ENCODE results near the gene UGT1A1.
"Not testable (repeated sequence)": the region's sequence is repeated elsewhere in the genome, so short reads cannot be mapped to it uniquely, and the experiment has no call there.

The UGT1A1 gene

DNA sequence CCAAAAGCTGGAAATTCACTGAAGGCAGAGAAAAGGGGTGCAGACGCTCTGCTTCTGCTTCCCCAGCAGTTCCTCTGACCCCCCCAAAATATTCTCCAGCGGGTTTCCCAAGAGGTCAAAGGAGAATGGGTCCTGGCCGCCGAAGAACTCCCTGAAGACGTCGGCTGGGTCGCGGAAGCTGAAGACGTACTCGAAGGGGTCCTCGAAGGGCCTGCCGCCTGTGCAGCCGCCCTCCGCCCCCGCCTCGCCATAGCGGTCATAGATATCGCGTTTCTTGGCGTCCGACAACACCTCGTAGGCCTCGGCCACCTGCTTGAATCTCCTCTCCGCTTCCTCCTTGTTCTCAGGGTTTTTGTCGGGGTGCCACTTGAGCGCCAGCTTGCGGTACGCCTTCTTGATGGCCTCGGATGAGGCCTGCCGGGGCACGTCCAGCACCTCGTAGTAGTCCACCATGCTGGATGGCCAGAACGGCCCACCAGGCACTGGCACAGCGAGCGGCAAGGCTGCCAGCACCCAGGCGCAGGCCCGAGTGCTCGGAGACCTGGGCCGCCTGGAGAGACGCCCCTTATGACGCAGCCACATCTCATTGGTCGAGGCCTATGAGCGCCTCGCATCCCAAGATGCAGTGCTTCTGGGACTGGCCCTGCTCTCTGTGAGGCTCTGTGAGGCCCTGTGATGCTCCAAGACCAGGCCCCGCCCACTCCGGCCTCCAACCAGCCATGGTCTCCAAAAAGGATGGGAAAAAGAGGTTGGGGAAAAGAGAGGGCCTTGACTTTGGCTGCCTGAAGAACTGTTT is 16.4 kb upstream of the UGT1A1 start:
- Histone ChIP-seq H3K36me3 (ENCODE audit: insufficient read depth, low read length) (no peaks in the 10 kb centered on the region), H2AFZ (ENCODE audit: low read length) (no peak overlapping the region), H3F3A (ENCODE audit: insufficient read depth, low read length) (no peaks in the 10 kb centered on the region), H3K27ac (ENCODE audit: low read depth, low read length, poor library complexity, severe bottlenecking) (no peak overlapping the region), H3K4me1 (ENCODE audit: insufficient read depth, low read length, severe bottlenecking) (no peaks in the 10 kb centered on the region), H3K9ac (ENCODE audit: low read length) (no peak overlapping the region), H4K20me1 (ENCODE audit: insufficient read depth, low read length) (no peaks in the 10 kb centered on the region), H3K9me2 (ENCODE audit: low read depth, low read length) (no peaks in the 10 kb centered on the region), H3K4me2 (ENCODE audit: low read length) (no peak overlapping the region), H3K4me3 (ENCODE audit: low read depth, low read length, poor library complexity, severe bottlenecking) (no peak overlapping the region), H3K27me3 (ENCODE audit: insufficient read depth, low read length) (no peaks in the 10 kb centered on the region), H3K9me3 (ENCODE audit: low read length) (no peaks in the 10 kb centered on the region), H3K79me2 (ENCODE audit: insufficient read depth, low read length) (no peaks in the 10 kb centered on the region)
- TF ChIP-seq, protein P1, sequence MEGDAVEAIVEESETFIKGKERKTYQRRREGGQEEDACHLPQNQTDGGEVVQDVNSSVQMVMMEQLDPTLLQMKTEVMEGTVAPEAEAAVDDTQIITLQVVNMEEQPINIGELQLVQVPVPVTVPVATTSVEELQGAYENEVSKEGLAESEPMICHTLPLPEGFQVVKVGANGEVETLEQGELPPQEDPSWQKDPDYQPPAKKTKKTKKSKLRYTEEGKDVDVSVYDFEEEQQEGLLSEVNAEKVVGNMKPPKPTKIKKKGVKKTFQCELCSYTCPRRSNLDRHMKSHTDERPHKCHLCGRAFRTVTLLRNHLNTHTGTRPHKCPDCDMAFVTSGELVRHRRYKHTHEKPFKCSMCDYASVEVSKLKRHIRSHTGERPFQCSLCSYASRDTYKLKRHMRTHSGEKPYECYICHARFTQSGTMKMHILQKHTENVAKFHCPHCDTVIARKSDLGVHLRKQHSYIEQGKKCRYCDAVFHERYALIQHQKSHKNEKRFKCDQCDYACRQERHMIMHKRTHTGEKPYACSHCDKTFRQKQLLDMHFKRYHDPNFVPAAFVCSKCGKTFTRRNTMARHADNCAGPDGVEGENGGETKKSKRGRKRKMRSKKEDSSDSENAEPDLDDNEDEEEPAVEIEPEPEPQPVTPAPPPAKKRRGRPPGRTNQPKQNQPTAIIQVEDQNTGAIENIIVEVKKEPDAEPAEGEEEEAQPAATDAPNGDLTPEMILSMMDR (IDR thresholded peaks at IDR 0.05; ENCODE audit: low read length), result no peak
- no peak for TF ChIP-seq EZH2 (IDR thresholded peaks at IDR 0.05; ENCODE audit: borderline replicate concordance, low read length)

DNA sequence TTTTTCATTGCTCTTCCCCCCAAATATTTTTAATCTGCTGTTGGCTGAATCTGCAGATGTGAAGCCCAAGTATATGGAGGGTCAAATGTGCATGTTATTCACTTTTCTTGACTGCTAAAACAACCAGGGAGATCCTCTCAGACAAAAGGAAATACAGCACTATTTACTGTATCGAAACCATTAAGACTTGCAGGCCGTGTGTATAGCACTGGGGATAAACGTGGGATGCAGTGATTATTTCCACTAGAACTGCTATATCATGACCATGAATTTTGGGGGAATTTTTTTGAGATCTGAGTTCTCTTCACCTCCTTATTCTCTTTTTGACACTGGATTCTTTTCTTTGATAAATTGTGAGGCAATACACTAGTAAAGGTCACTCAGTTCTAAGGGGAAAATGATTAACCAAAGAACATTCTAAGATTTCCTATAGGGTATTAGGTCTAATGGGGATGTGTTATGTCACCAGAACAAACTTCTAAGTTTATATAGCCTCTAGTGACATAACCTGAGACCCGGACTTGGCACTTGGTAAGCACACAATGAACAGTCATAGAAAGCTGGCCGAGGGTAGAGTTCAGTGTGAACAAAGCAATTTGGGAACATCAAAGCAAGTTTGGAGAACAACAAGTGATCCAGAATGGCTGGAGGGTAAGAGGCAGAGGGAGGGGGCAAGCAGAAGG is 14.9 kb upstream of the UGT1A1 start:
- H3K9me3 ChIP-seq (ENCODE audit: low read length), result no peaks in the 10 kb centered on the region
- TF ChIP-seq, protein P1 (IDR thresholded peaks at IDR 0.05; ENCODE audit: low read length), result no peak
- no peak for TF ChIP-seq EZH2 (IDR thresholded peaks at IDR 0.05; ENCODE audit: borderline replicate concordance, low read length)
- no peak overlapping the region for H3K27ac ChIP-seq (ENCODE audit: low read depth, low read length, poor library complexity, severe bottlenecking)
- no peaks in the 10 kb centered on the region for H3K79me2 ChIP-seq (ENCODE audit: insufficient read depth, low read length)
- no peaks in the 10 kb centered on the region for H4K20me1 ChIP-seq (ENCODE audit: insufficient read depth, low read length)
- H3K36me3 ChIP-seq (ENCODE audit: insufficient read depth, low read length), result no peaks in the 10 kb centered on the region
- H3K4me2 ChIP-seq (ENCODE audit: low read length), result no peak overlapping the region
- no peak overlapping the region for H3K9ac ChIP-seq (ENCODE audit: low read length)
- no peaks in the 10 kb centered on the region for H3K27me3 ChIP-seq (ENCODE audit: insufficient read depth, low read length)
- no peaks in the 10 kb centered on the region for H3F3A ChIP-seq (ENCODE audit: insufficient read depth, low read length)
- H3K4me1 ChIP-seq (ENCODE audit: insufficient read depth, low read length, severe bottlenecking), result no peaks in the 10 kb centered on the region
- no peak overlapping the region for H2AFZ ChIP-seq (ENCODE audit: low read length)
- H3K9me2 ChIP-seq (ENCODE audit: low read depth, low read length), result no peaks in the 10 kb centered on the region
- H3K4me3 ChIP-seq (ENCODE audit: low read depth, low read length, poor library complexity, severe bottlenecking), result no peak overlapping the region

DNA sequence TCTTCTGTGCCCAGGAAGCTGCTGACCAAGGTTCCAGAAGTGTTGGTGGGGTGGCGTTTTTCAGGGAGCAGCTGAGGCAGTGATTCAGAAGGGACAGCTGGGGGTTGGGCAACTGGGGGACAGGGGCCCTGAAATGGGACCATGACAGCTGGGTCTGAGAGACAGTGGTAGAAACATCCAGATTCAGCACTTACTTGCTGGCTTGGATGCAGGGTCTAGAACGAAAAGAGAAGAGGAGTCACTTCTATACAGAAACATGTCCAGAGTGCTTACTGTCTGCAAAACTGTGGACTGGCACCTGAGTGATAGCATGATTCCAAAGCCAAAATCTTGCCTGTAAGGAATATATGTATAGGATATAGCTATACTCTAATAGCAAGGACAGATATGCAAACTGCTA is 14.2 kb upstream of the UGT1A1 start:
- H3K4me1 ChIP-seq (ENCODE audit: insufficient read depth, low read length, severe bottlenecking); H3K9ac ChIP-seq (ENCODE audit: low read length); H3K9me3 ChIP-seq (ENCODE audit: low read length); H3K4me2 ChIP-seq (ENCODE audit: low read length); H3K27ac ChIP-seq (ENCODE audit: low read depth, low read length, poor library complexity, severe bottlenecking); H3K4me3 ChIP-seq (ENCODE audit: low read depth, low read length, poor library complexity, severe bottlenecking); H3K27me3 ChIP-seq (ENCODE audit: insufficient read depth, low read length); H3K79me2 ChIP-seq (ENCODE audit: insufficient read depth, low read length); H4K20me1 ChIP-seq (ENCODE audit: insufficient read depth, low read length); H3F3A ChIP-seq (ENCODE audit: insufficient read depth, low read length); H3K9me2 ChIP-seq (ENCODE audit: low read depth, low read length); H2AFZ ChIP-seq (ENCODE audit: low read length); H3K36me3 ChIP-seq (ENCODE audit: insufficient read depth, low read length): not testable (repeated sequence)
